ENCODE data around the gene DACH1.

DACH1 gene

GRCh38 chr13:71771144-71771543, 95.9 kb downstream of the DACH1 start:
- DNase-seq = no peak

- DNase-seq = no peak
Measured at GRCh38 chr13:71770710-71771109, 96.3 kb downstream of the DACH1 start.

DNA sequence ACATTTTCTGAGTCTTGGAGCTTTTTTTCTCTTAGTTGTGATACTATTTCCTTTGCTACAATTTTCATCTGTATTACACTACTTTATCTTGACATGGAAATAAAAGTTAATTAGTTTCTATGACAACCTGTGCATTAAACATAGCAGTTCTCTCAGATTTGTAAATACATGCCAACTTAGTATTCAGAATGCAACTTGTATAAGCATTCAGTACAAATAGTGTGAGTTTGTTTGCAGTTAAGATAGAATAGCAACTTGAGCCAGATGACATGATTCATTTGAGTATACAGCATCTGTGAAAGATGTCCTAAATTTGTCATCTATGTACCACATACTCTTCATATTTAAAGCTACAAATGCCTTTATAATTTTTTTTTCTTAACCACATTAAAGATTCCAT, 98.1 kb downstream of the DACH1 start:
- DNase-seq = no peak

GRCh38 chr13:71759651-71760511, 107.1 kb downstream of the DACH1 start:
- no peak for DNase-seq

GRCh38 chr13:71758828-71759227, 108.2 kb downstream of the DACH1 start:
- DNase-seq = no peak

DNA sequence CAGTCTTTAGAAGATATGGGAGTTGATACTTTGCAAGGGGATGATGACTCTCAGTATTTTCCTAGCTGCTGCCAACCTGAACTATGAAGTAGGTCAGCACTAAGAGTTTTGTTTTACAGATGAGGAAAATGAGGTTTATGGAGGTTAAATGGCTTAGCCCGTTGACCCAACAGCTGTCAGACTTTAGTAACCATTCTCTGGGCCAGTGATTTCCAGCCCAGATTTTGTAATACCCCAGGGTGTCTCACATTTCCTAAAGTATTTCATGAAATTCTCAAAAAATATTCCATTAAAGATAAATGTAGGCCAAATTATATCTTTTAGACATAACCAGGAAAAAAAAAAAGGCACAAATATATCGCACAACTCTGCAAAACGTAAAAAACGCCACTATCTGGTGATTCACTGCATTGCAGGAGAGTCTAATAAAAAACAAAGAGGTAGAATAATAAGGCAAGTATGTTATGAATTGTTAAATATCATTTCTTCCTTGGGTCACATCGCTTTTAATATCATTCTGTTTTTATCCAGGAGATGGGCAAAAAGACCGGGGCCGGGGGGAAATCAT, 112.5 kb downstream of the DACH1 start:
- no peak for DNase-seq

GRCh38 chr13:71752775-71753513, 114.1 kb downstream of the DACH1 start:
- no peak for DNase-seq

DNA sequence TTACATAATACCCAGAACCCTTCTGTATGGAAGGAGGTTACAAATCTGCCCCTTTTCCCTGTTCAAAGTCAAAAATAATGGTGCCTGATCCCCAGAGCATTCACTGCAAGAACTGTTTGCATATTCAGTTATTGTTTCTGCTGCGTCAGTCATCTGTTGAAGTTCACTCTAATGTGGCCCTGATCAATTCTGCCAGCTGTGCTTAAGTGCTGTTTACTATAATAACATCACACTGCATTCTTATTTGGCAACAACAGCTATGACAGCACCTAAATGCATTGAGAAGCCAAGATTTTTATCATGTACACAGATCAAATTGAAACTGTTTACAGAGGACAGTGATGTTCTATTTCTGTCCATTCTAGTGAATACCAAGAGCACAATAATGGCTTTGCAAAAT, 115.9 kb downstream of the DACH1 start:
- no peak for DNase-seq

DNA sequence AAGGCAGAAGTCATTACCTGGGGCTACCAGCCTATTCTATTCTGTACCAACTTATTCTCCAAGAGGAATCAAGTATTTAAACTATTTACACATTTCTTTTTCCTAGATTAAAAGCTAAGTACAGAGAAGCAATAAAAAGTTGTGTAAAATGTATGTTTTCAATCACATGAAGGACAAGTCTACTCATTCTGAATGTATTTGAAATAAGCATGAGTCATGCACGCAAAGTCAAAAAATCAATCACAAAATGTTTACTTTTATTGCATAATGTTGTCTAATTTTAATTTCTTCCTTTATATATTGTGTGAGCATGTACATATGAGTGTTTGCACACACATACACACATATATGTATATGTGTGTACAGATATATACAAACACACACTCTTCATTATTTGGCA, 136.7 kb downstream of the DACH1 start:
- no peak for DNase-seq

GRCh38 chr13:71729441-71729840, 137.6 kb downstream of the DACH1 start:
- no peak for DNase-seq

DNA sequence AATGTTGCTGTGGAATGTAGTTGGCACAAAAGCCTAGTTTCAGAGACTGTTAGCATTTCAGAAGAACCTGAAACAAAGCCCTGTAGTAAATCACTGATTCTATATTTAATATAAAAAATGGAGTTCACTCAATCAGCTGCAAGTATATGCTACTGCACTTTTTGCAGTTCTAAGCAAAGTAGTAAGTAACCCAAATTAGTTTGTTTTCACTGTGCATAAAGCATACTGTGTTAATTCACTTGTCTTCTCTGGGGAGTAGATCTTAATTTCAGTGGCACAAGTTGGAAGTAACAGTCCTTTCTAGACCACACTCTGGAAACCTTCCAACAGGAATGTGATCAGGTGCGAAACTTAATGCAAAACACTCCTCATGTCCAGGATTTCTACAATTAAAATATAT, 139.3 kb downstream of the DACH1 start:
- DNase-seq = no peak

DNA sequence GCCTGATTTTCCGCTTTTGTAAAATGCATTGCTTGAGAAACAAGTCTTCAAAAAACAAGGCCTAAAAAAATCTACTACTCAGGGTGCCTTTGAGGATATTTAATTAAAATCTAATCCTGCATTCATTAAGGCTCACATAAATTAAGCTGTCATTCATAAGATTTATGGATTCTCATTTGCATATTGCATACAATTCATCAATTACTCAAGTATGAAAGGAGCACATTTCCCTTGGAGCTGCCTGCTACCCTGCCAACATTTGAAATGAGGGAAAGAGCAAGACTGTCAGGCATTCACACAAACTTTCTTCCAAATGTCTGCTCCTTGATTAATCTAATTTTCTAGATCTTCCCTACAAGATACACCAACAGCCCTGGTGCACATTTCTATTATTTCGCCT, 140.0 kb downstream of the DACH1 start:
- no peak for DNase-seq

GRCh38 chr13:71722206-71722605, 144.8 kb downstream of the DACH1 start:
- no peak for DNase-seq

GRCh38 chr13:71721104-71721503, 145.9 kb downstream of the DACH1 start:
- no peak for DNase-seq

- DNase-seq = no peak
Measured at GRCh38 chr13:71718931-71719330, 148.1 kb downstream of the DACH1 start.

DNA sequence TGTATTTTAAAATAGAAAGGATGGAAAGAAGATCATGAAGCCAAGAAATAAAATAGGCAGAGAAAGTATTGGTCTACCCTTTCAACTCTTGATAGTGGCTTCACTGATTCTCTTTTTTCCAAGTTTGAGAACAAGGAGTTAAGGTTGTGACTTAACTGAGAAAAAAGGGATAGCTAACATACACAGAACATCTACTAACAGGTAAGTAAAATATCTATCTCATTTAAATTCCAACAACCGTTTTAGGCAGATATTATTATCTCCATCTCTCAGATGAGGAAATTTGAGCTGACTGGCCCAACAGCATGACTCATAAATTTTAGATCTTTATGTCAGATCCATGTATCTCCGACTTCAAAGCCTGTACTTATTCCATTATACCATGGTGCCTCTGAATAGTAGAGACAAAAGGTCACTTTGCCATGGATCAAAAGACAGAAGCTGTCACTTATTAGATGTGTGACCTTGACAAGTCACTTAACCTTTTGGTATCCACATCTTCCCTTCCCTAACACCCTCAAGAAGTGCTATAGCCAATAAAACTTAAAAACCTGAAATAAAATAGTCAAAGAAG, 152.1 kb downstream of the DACH1 start:
- DNase-seq = no peak

DNA sequence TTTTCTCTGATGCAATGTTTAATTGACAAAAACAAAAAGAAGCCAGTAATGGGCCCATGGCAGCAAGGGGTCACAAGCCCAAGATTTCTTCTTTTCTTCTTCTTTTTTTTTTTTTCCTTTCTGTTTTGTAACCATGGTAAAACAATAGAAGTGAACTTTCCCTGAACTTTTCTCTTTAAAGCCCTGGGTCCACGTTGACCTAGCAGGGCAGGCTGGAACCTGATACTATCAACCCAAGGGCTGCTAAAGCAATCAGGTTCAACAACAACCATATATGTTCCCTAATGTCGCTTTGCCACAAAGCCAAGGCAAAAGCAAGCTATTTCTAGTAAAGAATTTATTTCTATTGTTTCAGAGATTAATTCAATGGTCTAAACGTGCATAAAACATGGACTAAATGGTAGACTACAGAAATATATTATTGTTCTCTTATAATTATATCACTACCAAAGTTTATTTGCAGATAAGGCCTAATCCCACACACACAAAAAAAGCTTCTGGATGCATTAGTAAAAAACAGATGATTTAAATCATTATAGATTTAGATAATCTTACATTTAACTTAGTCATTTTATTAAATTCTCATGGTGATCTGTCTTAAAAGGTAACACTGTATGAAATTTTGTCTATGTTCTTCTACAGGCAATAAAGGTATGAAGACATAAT, 153.9 kb downstream of the DACH1 start:
- no peak for DNase-seq

DNA sequence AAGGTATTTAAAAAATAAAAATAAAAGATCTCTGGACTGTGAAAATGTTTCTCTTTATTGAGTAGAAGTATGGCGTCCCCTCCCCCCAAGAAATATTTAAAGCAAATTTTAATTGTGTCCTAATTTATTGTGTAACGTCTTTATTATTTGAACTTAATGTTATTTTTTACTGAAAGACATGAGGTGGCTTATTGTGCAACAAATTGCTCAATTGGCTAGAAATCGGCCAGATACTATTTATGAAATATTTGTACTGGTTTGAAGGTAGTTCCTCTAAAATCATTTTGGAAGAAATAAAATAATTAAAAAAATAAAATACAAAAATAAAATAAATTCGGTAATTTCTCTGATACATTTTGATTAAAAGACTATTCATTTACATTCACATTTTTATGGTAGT, 162.3 kb downstream of the DACH1 start:
- DNase-seq = no peak

GRCh38 chr13:71703138-71703537, 163.9 kb downstream of the DACH1 start:
- DNase-seq = no peak

GRCh38 chr13:71702253-71702652, 164.8 kb downstream of the DACH1 start:
- DNase-seq = no peak

DNA sequence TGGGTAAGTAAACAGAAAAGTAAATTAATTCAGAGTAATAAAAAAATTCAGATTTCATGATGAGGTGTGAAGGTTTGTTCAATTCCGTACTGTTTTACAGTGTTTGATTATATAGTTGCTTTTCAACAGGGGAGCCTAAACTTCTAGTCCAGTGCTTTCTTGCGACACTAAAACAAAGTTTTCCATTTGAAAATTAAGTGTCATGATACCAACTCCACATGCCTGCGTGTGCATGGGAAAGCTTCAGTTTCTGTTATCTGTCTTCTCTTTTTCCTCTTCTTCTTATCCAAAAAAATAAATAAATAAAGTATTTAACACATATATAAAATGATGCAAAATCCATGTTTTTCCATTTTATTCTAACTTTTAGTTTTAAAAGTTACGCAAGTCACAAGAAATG, 165.3 kb downstream of the DACH1 start:
- DNase-seq = no peak

GRCh38 chr13:71699342-71699741, 167.7 kb downstream of the DACH1 start:
- DNase-seq = no peak

- no peak for DNase-seq
Measured at GRCh38 chr13:71695662-71696061, 171.3 kb downstream of the DACH1 start.

Data from activated CD4-positive, CD25-positive, alpha-beta regulatory T cell treated with anti-CD3 and anti-CD28 coated beads, Interleukin-2, amount 50 U/mL, for 72 hours (primary cell).